Measurements from ENCODE around the gene VTI1A.

DNA sequence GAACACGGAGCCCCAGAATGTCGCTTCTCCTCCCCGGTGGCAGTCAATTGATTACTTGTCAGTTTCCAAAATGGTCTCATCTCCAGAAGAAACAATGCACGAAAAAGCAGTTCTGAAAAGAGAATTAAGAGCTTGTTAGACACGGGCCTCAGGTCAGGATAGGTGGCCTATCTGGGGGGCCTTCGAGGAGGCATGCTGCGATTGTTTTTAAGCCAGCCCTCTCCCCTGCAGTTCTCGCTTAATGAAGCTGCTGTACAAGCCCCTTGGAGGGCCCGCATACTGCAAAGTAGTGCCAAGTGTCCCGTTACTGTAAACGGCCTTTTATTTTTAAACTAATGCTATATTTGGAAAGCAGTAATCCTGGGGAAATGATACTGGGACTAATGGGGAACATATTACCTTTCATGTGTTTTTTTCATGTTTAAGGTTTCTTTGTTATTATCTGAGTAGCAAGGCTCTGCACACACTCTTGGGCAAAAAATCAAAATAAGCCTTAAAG lies 388.3 kb downstream of the VTI1A start:
- TF ChIP-seq POLR2A (IDR thresholded peaks at IDR 0.05) (no peak), EP300 (IDR thresholded peaks at IDR 0.05) (no peak)
- TF ChIP-seq, protein P1, sequence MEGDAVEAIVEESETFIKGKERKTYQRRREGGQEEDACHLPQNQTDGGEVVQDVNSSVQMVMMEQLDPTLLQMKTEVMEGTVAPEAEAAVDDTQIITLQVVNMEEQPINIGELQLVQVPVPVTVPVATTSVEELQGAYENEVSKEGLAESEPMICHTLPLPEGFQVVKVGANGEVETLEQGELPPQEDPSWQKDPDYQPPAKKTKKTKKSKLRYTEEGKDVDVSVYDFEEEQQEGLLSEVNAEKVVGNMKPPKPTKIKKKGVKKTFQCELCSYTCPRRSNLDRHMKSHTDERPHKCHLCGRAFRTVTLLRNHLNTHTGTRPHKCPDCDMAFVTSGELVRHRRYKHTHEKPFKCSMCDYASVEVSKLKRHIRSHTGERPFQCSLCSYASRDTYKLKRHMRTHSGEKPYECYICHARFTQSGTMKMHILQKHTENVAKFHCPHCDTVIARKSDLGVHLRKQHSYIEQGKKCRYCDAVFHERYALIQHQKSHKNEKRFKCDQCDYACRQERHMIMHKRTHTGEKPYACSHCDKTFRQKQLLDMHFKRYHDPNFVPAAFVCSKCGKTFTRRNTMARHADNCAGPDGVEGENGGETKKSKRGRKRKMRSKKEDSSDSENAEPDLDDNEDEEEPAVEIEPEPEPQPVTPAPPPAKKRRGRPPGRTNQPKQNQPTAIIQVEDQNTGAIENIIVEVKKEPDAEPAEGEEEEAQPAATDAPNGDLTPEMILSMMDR (IDR thresholded peaks at IDR 0.05) = no peak

All from ovary (tissue), 3 donors.